Measurements from ENCODE around the gene RBM15. TPM values are rescaled to one million over a fixed set of nuclear protein-coding genes. Genes with fewer than 3 reads are reported as not detected.

Gene RBM15
- total RNA-seq, 1 donor from 2014 or later, result 41.4 TPM

DNA sequence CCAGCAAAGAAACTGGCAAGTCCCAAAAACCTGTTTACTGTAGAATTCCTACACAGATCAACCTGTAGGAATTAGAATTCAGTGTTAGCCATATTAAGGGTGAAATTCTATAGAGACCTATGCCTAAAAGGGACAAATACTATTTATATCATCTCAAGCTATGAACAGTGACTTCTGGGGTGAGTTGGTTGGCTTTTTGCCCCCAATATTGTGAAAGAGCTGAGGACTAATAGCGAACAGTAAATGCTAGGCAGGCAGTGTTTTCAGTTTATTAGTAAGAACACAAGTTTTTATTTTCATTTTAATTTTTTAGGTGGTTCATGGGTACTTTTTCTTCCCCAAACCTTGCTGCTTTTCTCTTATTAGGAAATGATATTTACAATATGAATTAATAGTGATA, 36.3 kb downstream of the RBM15 start:
- H3K4me1 Mint-ChIP-seq (ENCODE audit: unreplicated experiment), result no peaks in the 10 kb centered on the region
- H3K36me3 Mint-ChIP-seq, result peaks cover 18% of the 10 kb centered on the region
- no peaks in the 10 kb centered on the region for H3K27me3 Mint-ChIP-seq
- no peaks in the 10 kb centered on the region for H3K9me3 Mint-ChIP-seq
- H3K27ac Mint-ChIP-seq, result no peak overlapping the region
- no peak overlapping the region for H3K4me3 Mint-ChIP-seq
- DNase-seq (ENCODE audit: extremely low spot score, unreplicated experiment), result no peak
- TF ChIP-seq, protein P1, sequence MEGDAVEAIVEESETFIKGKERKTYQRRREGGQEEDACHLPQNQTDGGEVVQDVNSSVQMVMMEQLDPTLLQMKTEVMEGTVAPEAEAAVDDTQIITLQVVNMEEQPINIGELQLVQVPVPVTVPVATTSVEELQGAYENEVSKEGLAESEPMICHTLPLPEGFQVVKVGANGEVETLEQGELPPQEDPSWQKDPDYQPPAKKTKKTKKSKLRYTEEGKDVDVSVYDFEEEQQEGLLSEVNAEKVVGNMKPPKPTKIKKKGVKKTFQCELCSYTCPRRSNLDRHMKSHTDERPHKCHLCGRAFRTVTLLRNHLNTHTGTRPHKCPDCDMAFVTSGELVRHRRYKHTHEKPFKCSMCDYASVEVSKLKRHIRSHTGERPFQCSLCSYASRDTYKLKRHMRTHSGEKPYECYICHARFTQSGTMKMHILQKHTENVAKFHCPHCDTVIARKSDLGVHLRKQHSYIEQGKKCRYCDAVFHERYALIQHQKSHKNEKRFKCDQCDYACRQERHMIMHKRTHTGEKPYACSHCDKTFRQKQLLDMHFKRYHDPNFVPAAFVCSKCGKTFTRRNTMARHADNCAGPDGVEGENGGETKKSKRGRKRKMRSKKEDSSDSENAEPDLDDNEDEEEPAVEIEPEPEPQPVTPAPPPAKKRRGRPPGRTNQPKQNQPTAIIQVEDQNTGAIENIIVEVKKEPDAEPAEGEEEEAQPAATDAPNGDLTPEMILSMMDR (conservative IDR thresholded peaks at IDR 0.05), result no peak

DNA sequence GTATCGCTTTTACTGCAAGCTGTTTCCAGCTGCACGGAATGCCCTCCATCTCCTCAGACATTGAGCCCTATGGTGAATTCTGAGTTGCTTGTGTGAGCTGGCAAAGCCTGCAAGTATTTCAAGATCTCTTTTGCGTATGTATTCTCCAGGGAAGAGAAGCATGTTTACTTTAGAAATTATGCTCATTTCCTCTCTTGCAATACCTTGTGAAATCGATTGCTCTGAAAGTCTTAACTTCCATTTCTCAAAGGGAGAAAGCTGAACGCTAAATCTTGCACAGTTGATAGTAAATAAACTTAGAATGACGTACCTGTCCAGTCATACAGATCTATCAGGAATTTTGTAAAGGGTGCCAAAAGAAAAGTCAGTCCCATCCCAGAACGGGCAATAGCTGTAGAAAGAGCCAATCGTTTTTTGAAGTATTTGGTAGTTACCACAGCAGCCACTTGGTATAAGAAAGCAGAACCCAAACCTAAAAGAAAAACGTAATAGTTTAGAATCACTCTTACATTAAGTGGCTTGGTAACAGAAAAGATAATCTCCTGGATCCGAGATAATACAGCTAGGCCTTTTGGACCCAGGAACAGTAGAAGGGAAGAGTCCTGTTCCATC, 41.6 kb downstream of the RBM15 start:
- Mint-ChIP-seq H3K36me3 (peaks cover 21% of the 10 kb centered on the region), H3K27me3 (no peaks in the 10 kb centered on the region), H3K27ac (no peak overlapping the region), H3K4me1 (ENCODE audit: unreplicated experiment) (peaks cover 15% of the 10 kb centered on the region), H3K9me3 (no peaks in the 10 kb centered on the region), H3K4me3 (no peak overlapping the region)
- DNase-seq (ENCODE audit: extremely low spot score, unreplicated experiment), result no peak
- TF ChIP-seq, protein P1 (conservative IDR thresholded peaks at IDR 0.05), result no peak

DNA sequence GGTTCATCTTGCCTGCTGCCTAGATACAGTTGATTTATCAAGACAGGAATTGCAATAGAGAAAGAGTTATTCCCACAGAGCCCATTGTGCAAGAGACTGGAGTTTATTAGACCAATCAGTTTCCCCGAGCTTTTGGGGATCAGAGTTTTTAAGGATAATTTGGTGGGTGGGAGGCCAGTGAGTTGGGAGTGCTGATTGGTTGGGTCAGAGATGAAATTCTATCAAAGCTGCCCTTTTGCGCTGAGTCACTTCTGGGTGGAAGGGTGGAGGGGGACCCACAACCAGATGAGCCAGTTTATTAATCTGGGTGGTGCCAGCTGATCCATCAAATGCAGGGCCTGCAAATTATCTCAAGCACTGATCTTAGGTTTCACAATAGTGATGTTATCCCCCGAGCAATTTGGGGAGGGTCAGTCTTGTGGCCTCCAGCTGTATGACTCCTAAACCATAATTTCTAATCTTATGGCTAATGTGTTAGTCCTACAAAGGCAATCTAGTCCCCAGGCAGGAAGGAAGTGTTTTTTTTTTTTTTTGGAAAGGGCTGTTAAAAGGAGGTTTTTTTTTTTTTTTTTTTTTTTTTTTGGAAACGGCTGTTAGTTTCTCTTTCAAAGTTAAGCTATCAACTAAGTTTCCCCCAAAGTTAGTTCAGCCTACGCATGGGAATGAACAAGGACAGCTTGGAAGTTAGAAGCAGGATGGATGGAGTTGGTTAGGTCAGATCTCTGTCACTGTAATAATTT, 44.2 kb downstream of the RBM15 start:
- H3K4me3 Mint-ChIP-seq, result peak overlapping the region; percentile 51
- H3K9me3 Mint-ChIP-seq, result no peaks in the 10 kb centered on the region
- H3K27me3 Mint-ChIP-seq, result no peaks in the 10 kb centered on the region
- peak overlapping the region; percentile 86 for H3K27ac Mint-ChIP-seq
- H3K36me3 Mint-ChIP-seq, result peaks cover 26% of the 10 kb centered on the region
- no peak for DNase-seq (ENCODE audit: extremely low spot score, unreplicated experiment)
- peaks cover 15% of the 10 kb centered on the region for H3K4me1 Mint-ChIP-seq (ENCODE audit: unreplicated experiment)
- TF ChIP-seq, protein P1 (conservative IDR thresholded peaks at IDR 0.05), result no peak

DNA sequence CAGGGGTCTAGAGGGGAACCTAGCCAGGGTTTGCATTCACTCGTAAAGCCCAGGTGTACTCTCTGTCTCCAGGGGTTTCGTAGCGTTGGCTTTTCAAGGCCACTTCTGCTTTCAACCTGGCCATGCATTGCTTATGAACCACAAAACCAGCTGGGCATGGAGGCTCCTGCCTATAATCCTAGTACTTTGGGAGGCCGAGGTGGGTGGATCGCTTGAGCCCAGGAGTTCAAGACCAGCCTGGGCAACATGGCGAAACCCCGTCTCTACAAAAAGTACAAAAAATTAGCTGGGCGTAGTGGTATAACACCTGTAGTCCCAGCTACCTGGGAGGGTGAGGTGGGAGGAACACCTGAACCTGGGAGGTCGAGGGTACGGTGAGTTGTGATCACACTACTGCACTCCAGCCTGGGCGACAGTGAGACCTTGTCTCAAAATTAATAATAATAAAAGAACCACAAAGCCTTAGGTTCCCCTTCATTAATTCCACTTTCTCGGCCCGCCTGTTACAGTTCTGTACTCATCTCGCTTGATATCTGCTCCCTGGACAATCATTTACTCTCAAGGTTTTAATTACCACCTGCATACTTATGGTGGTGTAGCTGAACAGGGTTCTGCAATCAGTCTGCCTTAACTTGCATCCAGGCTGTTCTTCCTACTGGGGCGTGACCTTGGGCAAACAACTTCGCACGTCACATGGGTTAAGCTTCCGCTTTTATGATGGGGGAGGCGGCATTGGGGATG, 45.6 kb downstream of the RBM15 start:
- TF ChIP-seq, protein P1 (conservative IDR thresholded peaks at IDR 0.05), result no peak
- no peak for DNase-seq (ENCODE audit: extremely low spot score, unreplicated experiment)
- H3K36me3 Mint-ChIP-seq, result peaks cover 20% of the 10 kb centered on the region
- H3K27me3 Mint-ChIP-seq, result no peaks in the 10 kb centered on the region
- peaks cover 15% of the 10 kb centered on the region for H3K4me1 Mint-ChIP-seq (ENCODE audit: unreplicated experiment)
- H3K27ac Mint-ChIP-seq, result no peak overlapping the region
- H3K4me3 Mint-ChIP-seq, result no peak overlapping the region
- H3K9me3 Mint-ChIP-seq, result no peaks in the 10 kb centered on the region

DNA sequence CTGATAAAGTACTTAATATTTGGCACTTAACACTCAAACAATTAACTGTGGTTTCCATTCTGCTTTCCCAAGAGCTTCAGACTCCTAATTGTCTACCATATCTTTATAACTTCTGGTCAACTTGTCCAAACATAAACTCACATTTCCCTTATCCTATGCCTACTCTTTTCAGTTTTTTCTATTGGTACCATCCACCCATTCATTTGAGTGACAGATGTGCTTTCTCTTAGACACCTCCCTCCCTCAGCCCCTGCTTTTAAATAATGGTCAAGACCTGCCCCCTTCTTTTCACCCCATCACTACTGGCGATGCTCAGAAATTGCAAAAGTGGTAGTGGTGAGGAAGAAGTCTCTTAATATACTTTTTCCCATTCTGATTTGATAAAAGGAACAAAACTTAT, 46.2 kb downstream of the RBM15 start:
- TF ChIP-seq, protein P1 (conservative IDR thresholded peaks at IDR 0.05), result no peak
- Mint-ChIP-seq H3K36me3 (peaks cover 15% of the 10 kb centered on the region), H3K27ac (no peak overlapping the region), H3K4me1 (ENCODE audit: unreplicated experiment) (peaks cover 20% of the 10 kb centered on the region), H3K9me3 (no peaks in the 10 kb centered on the region), H3K27me3 (no peaks in the 10 kb centered on the region), H3K4me3 (no peak overlapping the region)
- no peak for DNase-seq (ENCODE audit: extremely low spot score, unreplicated experiment)

All from type B pancreatic cell (in vitro differentiated cells).